Adipose tissue (tissue), 3 donors: Measurements from ENCODE around the gene PIK3C2G. TPM values are rescaled to one million over a fixed set of nuclear protein-coding genes. Genes with fewer than 3 reads are reported as not detected.
"Not testable (repeated sequence)": the region's sequence is repeated elsewhere in the genome, so short reads cannot be mapped to it uniquely, and the experiment has no call there.

Source experiments
- H3K27ac ChIP-seq: one replicate; pipeline ENCODE4 v1.5.1; 2013; ENCODE audit warnings: low read depth, low read length
- WGBS, 3 donors: extraction: QIAGEN DNeasy Blood & Tissue Kit; methylation state at CpG; one replicate each; pipeline ENCODE4 v1.1.7; 2013; 5-methylcytosine and 5-hydroxymethylcytosine counted together
- polyA plus RNA-seq, 3 donors: library from polyadenylated mRNA; stranded (reverse); fragments of 200-250 nt; gene quantifications; one replicate each; pipeline ENCODE4 v1.2.3, GENCODE V29; 2013
- donor health status: healthy with polysubstance abuse.
- donor health status: Bipolar disorder and iron deficiency.
- donor health status: healthy.

The PIK3C2G gene
- polyA plus RNA-seq, 3 donors = 0.22 to 1.2 (median 0.31) TPM

DNA sequence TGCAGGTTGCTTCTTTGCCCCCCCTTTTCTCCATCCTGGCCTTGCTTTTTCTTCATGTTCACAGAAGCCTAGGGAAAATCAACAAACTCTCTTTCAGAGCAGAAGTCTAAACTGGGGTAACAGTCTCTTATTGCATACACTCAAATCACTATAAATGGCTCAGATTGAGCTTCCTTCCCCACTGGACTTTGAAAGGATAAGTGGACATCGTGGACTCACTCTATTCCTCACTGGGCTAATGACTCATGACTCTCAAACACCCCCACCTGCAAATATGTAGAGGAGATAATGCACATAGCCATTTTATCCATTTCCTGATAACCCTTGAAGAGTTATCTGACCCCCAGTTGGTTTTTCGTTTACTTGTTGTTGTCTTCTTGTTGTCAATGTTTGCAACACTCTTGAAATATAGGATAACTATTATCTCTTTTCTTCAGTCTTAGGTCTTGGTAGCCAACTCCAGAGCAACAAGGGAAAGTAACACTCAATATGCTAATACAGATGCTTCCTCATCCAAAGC is 221.3 kb downstream of the PIK3C2G start:
- H3K27ac ChIP-seq = no peak overlapping the region
- 21 to 69% (median 68%) methylated on average over 2 of the region's 2 CpGs for WGBS, 3 donors

DNA sequence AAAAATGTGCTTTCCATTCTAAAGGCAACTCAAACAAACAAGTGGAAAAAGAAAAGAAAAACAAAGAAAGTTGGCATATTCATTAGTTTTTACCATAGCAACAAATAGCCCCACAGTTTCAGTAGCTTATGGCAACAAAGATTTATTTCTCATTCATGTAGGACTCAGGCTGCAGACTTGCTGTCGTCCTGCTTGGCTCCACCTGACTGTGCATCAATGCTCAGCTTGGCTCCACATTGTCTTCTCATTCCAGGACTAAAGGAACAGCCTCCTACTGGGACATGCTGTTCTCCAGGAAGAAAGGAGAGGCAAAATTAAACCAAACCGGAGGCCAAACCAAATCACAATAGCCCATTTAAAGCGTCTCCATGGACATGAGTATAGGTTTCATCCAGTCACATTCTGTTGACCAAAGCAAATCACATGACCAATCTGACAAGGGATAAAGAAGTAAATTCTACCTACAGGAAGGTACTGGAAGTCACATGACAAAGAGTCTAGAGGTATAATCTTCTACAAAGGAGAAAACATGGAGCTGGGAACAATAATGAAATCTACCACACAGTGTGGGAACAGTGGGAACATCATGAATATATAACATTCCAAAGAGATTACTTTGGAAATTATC is 222.5 kb downstream of the PIK3C2G start:
- H3K27ac ChIP-seq = no peak overlapping the region
- 68 to 76% (median 69%) methylated on average over 3 of the region's 3 CpGs for WGBS, 3 donors

DNA sequence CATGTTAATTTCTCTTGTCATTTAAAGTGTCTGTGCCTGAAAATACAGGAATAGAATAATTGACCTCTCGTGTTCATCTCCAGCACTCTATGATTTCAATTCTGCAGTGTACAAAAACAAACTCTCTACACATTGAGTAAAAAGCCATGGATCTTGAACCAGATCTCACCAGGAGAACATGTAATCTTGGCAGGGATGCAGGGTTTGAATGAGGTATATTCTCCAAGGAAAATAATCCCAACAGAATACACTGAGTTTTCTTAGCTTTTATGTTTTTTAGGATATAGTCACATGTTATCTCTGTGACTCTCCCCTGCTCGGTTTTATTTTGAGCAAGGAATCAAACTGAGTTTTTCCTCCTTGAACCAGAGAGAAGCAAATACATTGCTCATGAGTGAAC is 224.7 kb downstream of the PIK3C2G start:
- WGBS, 3 donors = 67 to 76% (median 75%) methylated on average over 2 of the region's 2 CpGs
- no peak overlapping the region for H3K27ac ChIP-seq

DNA sequence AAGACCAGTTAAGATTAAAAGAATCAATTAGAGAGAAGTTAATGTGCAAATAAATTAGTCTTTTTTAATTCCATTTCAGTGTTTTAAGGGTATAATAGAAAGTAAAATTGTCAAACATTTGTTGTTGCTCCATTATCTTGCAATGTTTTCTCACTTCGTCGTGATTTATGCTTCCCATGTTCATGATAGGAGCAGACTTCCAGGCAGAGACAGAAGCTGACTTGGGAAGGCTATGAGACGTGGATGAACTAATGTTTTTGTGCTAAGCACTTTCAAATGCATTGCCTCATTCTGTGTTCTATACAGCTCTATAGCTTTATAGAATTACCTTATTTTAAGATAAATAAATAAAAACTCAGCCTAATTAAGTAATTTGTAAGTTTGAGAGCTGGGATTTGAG is 226.2 kb downstream of the PIK3C2G start:
- WGBS, 3 donors = 49 to 62% (median 60%) methylated on average over 3 of the region's 3 CpGs
- H3K27ac ChIP-seq = no peak overlapping the region

DNA sequence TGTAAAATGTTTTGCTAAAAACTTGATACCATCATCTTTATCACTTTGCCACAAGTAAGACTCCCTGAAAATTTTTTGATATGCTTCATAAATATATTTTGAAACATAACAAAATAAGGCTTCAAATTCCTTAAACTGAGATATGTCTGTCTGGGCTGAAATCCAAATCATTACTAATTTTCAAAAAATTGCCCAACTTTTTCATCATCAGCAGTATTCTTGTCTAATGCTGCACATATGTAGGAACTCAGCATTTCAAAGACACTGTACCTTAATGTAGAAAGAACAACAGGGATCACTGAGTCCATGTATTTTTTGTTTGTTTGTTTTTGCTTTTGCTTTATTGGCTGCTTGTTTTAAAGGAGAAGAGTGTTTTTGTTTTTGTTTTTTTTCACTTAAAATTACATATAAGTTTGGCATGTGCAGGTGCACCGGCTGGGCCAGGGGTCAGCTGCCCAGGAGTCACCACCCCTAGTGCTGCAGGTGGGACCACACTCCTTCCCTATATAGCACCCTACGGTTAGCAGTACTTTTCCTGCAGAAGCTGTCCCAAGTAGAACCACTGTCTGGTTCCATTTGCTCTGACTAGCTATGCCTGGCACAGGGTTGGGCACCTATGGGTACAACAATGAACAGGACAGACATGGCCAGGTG is 231.2 kb downstream of the PIK3C2G start:
- H3K27ac ChIP-seq = no peak overlapping the region
- 81 to 93% (median 88%) methylated on average over 2 of the region's 2 CpGs for WGBS, 3 donors

DNA sequence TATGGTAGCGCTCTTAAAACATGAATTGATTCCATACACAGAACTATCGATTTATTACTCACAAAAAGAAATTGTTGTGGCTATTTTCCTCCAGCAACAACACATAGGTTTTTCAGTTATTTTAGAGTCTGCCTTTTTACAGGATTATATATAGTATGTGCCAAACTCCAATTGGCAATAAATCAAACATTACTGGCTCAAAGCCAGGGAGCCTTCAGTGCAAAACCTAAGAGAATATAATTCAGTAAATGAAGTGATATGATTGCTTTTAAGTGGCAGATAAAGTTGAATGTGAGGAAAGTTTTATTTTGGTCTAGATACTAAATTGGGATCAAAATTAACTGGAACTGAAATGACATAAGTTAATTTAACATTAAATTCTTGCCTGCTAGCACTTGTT is 234.8 kb downstream of the PIK3C2G start:
- WGBS, 3 donors = 89 to 97% (median 93%) methylated on average over 2 of the region's 2 CpGs
- H3K27ac ChIP-seq = no peak overlapping the region

DNA sequence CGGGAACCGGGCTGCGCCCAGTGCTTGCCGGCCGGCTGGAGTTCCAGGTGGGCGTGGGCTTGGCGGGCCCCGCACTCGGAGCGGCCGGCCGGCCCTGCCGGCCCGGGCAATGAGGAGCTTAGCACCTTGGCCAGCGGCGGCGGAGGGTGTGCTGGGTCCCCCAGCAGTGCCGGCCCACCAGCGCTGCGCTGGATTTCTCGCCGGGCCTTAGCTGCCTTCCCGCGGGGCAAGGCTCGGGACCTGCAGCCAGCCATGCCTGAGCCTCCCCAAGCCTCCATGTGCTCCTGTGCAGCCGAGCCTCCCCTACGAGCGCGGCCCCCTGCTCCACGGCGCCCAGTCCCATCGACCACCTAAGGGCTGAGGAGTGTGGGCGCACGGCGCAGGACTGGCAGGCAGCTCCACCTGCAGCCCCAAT is 238.8 kb downstream of the PIK3C2G start:
- not testable (repeated sequence) for H3K27ac ChIP-seq
- WGBS, 3 donors = 97 to 98% (median 97%) methylated on average over 33 to 35 of the region's 35 CpGs

DNA sequence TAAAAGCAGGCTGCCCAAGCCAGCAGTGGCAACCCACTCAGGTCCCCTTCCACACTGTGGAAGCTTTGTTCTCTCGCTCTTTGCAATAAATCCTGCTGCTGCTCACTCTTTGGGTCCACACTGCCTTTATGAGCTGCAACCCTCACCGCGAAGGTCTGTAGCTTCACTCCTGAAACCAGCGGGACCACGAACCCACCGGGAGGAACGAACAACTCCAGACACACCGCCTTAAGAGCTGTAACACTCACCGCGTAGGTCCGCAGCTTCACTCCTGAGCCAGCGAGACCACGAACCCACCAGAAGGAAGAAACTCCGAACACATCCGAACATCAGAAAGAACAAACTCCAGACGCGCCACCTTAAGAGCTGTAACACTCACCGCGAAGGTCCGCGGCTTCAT is 239.4 kb downstream of the PIK3C2G start:
- WGBS, 3 donors = 94 to 97% (median 96%) methylated on average over 21 of the region's 21 CpGs
- H3K27ac ChIP-seq = not testable (repeated sequence)

DNA sequence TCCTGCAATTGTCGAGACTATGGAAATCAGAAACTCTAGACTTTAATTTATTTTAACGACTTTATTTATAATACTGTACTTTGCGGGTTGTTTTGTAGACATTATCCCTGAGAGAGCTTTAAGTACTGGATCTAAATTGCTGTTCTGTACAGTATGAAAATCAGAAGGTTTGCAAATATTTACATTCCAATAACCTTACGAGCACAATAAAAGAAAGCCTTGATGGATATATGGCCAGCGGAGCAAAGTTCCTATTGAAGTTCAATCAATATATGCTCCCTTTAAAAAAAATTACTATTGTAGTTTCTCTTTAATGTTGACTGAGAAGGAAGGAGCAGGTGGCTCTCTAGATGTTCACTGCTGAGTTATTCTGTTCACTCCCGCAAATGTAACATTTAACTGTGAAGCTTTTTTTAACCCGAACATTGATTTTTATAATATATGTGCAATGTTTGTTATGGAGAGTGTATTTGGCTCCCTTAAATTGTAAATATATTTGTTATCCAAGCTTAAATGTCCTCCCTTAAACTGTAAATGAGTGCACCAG is 241.2 kb downstream of the PIK3C2G start:
- no peak overlapping the region for H3K27ac ChIP-seq

DNA sequence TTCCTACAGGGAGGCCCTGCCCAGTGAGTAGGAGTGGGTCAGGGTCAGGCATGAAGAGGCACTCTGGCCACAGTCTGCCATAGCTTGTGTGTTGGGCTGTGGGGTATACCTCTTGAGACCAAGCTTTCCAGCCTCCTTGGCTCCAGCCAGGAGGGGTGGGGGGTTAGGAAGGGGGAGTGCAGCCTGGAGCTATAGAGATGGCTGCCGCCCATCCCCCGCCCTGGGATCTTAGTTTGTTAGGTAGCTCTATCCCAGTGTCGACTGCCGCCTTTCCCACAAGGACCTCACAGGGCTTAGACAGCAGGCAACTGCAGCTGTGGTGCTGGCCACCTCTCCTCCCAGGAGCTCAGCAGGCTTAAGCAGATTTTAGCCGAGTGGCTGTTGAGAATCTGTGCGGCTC is 260.1 kb downstream of the PIK3C2G start:
- no peak overlapping the region for H3K27ac ChIP-seq
- 93 to 98% (median 94%) methylated on average over 6 of the region's 6 CpGs for whole genome bisulfite sequencing, 3 donors

More for the DNA sequence above, 241.2 kb downstream of the PIK3C2G start:
- WGBS, 3 donors = 46 to 90% (median 86%) methylated on average over 7 of the region's 7 CpGs

DNA sequence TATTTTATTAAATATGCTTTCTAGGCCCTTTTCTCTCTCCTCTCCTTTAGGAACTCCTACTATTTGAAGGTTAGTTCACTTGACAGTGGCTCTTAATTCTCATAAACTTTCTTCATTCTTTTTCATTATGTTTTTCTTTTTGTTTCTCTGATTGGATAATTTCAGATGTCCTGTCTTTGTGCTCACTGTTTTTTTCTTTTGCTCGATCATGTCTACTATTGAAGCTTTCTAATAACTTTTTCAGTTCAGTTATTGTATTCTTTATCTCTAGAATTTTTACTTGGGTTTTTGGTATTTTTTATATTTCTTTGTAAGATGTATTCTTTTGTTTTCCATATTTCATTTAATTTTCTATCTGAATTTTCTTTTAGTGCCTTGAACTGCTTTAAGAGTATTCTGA is 261.5 kb downstream of the PIK3C2G start:
- 71 to 87% (median 85%) methylated on average over 1 of the region's 1 CpG for WGBS, 3 donors
- no peak overlapping the region for H3K27ac ChIP-seq

DNA sequence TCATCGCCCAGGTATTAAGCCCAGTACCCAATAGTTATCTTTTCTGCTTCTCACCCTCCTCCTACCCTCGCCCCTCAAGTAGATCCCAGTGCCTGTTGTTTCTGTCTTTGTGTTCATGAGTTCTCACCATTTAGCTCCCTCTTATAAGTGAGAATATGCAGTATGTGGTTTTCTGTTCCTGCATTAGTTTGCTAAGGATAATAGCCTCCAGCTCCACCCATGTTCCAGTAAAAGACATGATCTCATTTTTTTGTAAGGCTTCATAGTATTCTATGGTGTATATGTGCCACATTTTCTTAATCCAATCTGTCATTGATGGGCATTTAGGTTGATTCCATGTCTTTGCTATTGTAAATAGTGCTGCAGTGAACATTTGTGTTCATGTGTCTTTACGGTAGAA is 281.2 kb downstream of the PIK3C2G start:
- H3K27ac ChIP-seq = not testable (repeated sequence)
- WGBS, 3 donors = 85 to 93% (median 93%) methylated on average over 3 of the region's 3 CpGs

DNA sequence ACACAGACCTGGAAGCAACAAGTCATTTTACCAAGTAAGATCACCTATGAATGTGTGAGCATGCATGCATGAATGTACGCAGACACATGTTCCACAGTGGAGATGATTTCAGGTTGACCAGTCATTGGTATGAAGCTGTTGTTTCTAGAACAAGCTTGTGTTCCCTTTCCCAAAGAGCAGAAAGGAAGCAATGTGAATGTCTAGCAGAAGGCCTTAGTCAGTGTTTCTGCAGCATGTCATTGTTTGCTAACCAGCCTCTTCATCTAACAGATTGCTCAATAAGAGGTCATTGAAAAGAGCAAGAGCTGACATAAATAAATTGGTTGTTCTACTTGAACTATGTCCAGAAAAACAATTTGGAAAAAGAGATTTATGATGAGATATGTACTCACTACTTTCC is 285.1 kb downstream of the PIK3C2G start:
- H3K27ac ChIP-seq = no peak overlapping the region
- 91 to 93% (median 92%) methylated on average over 1 of the region's 1 CpG for WGBS, 3 donors

DNA sequence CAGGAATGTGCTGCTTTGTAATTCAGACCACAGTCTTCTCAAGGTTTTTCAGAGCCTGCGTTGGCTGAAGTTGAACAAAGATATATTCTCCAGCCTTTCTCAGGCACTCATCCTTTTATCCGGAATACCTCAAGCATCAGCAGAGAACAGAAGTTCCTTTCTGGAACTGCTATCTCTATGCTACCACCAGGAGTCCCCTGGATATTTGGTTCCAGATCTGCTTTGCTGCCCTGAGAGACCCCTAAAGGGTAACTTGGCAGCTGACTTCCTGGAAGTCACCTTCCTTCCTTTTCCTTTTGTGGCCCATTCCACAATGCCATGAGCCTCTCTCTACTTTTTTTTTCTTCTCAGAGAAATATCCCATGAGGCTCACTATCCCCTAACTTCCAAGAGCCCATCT is 288.3 kb downstream of the PIK3C2G start:
- 78 to 91% (median 91%) methylated on average over 2 of the region's 2 CpGs for WGBS, 3 donors

DNA sequence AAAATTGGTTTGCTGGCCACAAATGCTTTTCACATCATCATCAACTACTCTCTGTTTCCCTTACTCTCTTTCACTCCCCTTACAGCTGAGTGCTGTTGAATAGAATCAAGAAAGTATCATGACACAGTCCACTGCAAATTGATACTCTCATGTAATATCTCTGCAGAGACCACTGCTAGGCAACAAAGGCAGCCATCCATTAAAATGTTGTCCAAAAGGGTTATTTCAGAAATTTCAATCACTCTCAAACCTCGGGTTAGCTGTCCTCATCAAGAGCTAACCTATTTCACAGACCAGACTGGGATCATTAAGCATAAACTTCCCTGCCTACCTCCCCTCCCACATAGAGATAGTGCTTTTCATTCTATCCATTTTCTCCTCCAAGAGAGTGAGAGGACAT is 289.8 kb downstream of the PIK3C2G start:
- WGBS, 3 donors = 68 to 79% (median 77%) methylated on average over 1 of the region's 1 CpG
- no peak overlapping the region for H3K27ac ChIP-seq

More for the DNA sequence above, 288.3 kb downstream of the PIK3C2G start:
- no peak overlapping the region for H3K27ac ChIP-seq

DNA sequence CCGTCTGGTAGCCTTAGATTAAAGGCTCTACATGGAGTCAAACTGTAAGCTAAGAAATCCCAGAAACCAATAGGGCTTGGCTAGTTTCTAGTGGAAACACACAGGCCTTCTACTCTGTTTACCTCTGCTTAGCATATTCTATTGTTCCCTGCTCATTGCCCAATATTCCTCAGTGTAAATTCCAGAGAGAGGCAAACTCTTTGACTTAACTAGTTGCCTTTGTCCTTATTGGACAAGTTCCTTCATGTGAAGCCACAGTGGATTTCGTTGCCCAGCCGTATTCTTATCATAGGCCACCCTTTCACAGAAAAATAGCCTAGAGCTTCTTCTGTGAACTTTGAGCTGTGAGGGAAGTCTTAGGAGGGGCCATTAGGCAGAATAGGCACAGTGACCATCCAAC is 290.4 kb downstream of the PIK3C2G start:
- no peak overlapping the region for H3K27ac ChIP-seq
- 78 to 83% (median 80%) methylated on average over 3 of the region's 3 CpGs for WGBS, 3 donors

DNA sequence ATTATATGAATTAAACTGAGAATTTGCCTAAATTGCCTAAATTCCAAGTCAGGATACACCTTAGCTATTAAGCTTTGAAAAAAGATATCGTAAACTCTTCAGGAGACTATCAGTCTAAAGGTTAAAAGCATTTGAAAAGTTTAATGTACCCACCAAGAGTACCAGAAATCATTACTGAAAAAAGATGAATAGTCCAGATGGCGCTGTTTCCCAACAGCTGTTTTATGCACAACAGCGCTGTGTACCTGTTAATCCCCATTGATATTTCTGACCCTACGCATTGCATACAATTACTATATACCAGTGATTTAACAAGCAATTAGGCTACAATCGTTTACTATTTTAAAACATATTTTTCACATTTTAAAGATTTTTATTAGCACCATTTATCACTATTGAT is 291.5 kb downstream of the PIK3C2G start:
- H3K27ac ChIP-seq = no peak overlapping the region
- WGBS, 3 donors = 71 to 91% (median 90%) methylated on average over 5 of the region's 5 CpGs

DNA sequence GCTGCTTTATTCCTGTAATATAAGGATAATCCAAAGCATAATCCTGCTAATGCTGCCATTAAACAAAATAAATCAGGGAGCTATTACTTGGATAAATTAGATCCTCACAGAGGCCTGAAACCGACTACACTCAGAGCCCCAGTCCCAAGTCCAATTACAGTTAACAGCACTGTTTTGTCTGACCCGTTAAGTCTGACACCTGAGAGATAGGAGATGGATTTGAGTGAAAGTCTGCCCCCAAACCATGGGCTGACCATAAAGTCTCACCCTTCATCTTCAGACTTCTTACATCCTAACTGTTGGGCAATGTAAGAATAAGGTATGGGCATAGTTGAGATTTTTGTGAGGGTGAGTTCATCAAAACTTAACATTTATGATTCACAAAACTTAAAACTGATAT is 294.8 kb downstream of the PIK3C2G start:
- WGBS, 3 donors = 59 to 81% (median 79%) methylated on average over 2 of the region's 2 CpGs
- H3K27ac ChIP-seq = no peak overlapping the region

DNA sequence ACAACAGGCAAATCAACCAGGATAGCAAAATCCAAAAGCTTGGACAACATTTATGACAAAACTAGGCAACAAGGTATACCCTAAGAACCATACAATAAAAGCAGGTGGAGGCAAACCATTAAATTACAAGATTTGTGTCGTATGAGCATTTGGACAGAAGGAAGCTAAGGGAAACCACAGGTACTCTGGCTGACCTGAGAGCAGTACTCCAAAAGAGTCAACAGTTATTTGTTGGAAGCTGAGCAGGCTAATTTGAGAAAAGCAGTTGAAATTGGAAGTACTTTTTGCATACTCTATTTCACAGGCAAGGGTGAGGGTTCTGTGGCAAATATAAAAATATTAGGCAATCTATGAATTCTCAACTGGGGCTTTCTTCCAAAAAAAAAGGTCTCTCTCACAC is 297.9 kb downstream of the PIK3C2G start:
- H3K27ac ChIP-seq = no peak overlapping the region
- 66 to 74% (median 67%) methylated on average over 1 of the region's 1 CpG for WGBS, 3 donors

DNA sequence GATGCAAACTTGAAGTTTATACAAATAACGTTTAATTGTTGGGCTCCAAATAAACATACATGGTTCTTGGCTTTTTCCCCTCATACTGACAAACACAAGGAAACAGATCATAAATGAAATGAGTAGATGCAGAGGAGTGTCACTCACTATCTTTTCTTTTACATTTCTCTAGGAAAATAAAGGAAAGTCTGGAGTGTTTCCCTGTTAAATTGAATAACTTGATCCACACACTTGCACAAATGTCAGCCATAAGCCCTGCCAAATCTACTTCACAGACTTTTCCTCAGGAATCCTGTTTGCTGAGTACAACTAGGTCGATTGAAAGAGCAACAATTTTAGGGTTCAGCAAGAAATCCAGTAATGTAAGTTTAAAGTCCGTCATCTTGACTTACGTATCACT is 301.2 kb downstream of the PIK3C2G start:
- WGBS, 3 donors = 69 to 84% (median 75%) methylated on average over 4 of the region's 4 CpGs
- H3K27ac ChIP-seq = no peak overlapping the region
